PC-3 (cell line): ENCODE results near the gene FRMD4B.

ENCODE experiments used
- EZH2 ChIP-seq: fragments of 300-600 bp; sonication (generic); IDR thresholded peaks from one replicate; pipeline ENCODE4 v1.6.1; 2017; ENCODE audit warnings: antibody characterized with exemption, mild to moderate bottlenecking, low read length; ENCODE audit not compliant: unreplicated experiment
- EZH2phosphoT487 ChIP-seq: fragments of 300-600 bp; sonication (generic); IDR thresholded peaks from 2 replicates; pipeline ENCODE4 v1.6.1; 2018; ENCODE audit warnings: mild to moderate bottlenecking, antibody characterized with exemption, low read length, borderline replicate concordance
- TF ChIP-seq, protein P1 (sequence below): fragments of 300-600 bp; sonication (generic); conservative IDR thresholded peaks from 2 replicates; pipeline ENCODE4 v1.5.1; 2017; ENCODE audit warnings: antibody characterized with exemption, low read depth, mild to moderate bottlenecking, low read length

DNA sequence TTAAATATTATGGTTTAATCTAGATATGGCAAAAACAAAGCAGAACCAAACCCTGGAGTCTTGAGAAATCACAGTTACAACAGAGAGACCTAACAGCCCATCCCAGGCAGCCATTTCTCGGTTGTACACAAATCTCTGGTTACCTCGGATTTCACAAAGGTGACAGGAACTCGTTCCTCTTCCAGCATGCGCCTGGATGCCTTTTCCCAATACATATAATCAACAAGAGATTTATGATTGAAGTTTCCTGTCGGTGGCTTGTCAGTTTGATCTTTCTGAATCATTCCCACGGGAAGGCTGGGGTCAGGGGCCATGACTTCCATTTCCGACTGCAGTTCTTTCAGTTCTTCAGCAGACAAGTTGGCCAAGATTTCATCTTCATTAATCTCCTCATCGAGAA is 263.9 kb downstream of the FRMD4B start:
- TF ChIP-seq, protein P1, sequence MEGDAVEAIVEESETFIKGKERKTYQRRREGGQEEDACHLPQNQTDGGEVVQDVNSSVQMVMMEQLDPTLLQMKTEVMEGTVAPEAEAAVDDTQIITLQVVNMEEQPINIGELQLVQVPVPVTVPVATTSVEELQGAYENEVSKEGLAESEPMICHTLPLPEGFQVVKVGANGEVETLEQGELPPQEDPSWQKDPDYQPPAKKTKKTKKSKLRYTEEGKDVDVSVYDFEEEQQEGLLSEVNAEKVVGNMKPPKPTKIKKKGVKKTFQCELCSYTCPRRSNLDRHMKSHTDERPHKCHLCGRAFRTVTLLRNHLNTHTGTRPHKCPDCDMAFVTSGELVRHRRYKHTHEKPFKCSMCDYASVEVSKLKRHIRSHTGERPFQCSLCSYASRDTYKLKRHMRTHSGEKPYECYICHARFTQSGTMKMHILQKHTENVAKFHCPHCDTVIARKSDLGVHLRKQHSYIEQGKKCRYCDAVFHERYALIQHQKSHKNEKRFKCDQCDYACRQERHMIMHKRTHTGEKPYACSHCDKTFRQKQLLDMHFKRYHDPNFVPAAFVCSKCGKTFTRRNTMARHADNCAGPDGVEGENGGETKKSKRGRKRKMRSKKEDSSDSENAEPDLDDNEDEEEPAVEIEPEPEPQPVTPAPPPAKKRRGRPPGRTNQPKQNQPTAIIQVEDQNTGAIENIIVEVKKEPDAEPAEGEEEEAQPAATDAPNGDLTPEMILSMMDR: no peak
- TF ChIP-seq EZH2phosphoT487 (no peak), EZH2 (no peak)
